Esophagus muscularis mucosa (tissue), 4 donors: ENCODE results near the gene TCAP. TPM values are rescaled to one million over a fixed set of nuclear protein-coding genes. Genes with fewer than 3 reads are reported as not detected.

Experiments used
- DNase-seq: peaks from one replicate; pipeline ENCODE4 v3.0.0-alpha.2; 2017; ENCODE audit errors: extremely low spot score
- H3K27ac ChIP-seq, 4 donors: fragments of 200-600 bp; sonication (generic); replicated peaks in 1 of 4; 1 replicate in 3 of 4; 2 replicates in 1 of 4; pipeline ENCODE4 v1.5.1; 2016 to 2019; ENCODE audit warnings: mild to moderate bottlenecking in 1 of 4
- H3K27me3 ChIP-seq, 4 donors: fragments of 200-600 bp; sonication (generic); one replicate each; pipeline versions ENCODE4 v1.5.1 to v1.6.0; 2016 to 2019
- H3K36me3 ChIP-seq, 4 donors: fragments of 200-600 bp; sonication (generic); one replicate each; pipeline ENCODE4 v1.5.1; 2016 to 2019
- H3K4me1 ChIP-seq, 4 donors: fragments of 200-600 bp; sonication (generic); one replicate each; pipeline ENCODE4 v1.5.1; 2016 to 2019
- H3K4me3 ChIP-seq, 4 donors: fragments of 200-600 bp; sonication (generic); 1 replicate in 2 of 4; 2 replicates in 2 of 4; pipeline ENCODE4 v1.5.1; 2016 to 2019; ENCODE audit warnings: mild to moderate bottlenecking in 4 of 4, moderate library complexity in 1 of 4
- H3K9me3 ChIP-seq, 4 donors: fragments of 200-600 bp; sonication (generic); 1 replicate in 3 of 4; 2 replicates in 1 of 4; pipeline ENCODE4 v1.5.1; 2016 to 2019
- EP300 ChIP-seq: sonication (generic); formaldehyde crosslinking; IDR thresholded peaks from one replicate; pipeline ENCODE4 v1.6.1; 2017; ENCODE audit warnings: antibody characterized with exemption
- POLR2A ChIP-seq: fragments of 450-650 bp; IDR thresholded peaks from one replicate; pipeline ENCODE4 v1.6.1; 2017; ENCODE audit warnings: antibody characterized with exemption, moderate library complexity, mild to moderate bottlenecking, low read depth
- POLR2AphosphoS5 ChIP-seq, 2 donors: sonication (generic); formaldehyde crosslinking; IDR thresholded peaks; one replicate each; pipeline ENCODE4 v1.6.1; 2017; ENCODE audit warnings: antibody characterized with exemption in 2 of 2
- WGBS: methylation state at CpG from one replicate; pipeline ENCODE4 v1.1.5; 2018; 5-methylcytosine and 5-hydroxymethylcytosine counted together
- intact Hi-C: fragments of 100-400 bp; cut with DNase I; formaldehyde crosslinking; loops from one replicate; pipeline ENCODE4 v1.15.1; 2023
- total RNA-seq, 4 donors: library from RNA; depleted of rRNA; stranded (reverse); fragments of >200 nt; gene quantifications; one replicate each; pipeline versions ENCODE4 v1.1.0 to v1.2.1, GENCODE V29; 2016
- TF ChIP-seq, protein P1 (sequence below), 3 experiments: fragments of 200-600 bp in 2 of 3; fragments of 450-650 bp in 1 of 3; sonication (generic) in 2 of 3; IDR thresholded peaks; one replicate each; pipeline ENCODE4 v1.5.1; 2017 to 2019; ENCODE audit warnings: antibody characterized with exemption in 3 of 3, mild to moderate bottlenecking in 2 of 3, moderate library complexity in 1 of 3

The TCAP gene
- total RNA-seq, 4 donors from 2014 or later = 0.99 to 2.1 (median 1.3) TPM

DNA sequence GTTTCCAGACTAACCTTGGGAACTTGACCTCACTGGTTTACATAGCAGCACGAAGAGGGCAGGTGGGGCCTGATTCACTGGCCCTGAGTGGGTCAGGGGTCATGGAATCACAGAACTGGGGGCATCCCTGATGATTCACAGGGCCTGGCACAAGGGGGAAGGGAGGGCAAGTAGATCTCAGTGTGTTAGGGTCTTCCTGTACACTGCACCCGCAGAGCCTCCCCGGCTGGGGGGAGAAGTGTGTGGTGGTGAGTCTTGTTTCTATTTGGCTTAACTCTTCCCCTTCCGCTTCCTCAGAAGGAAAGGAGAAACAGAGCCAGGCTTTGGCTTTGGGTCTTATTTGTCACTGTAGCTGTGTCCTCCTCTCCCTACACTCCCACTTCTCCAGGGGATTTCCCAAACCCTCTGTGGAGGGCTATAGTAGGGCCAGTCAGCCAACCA lies 24.5 kb upstream of the TCAP start:
- Histone ChIP-seq H3K9me3 (no peaks in the 10 kb centered on the region), H3K4me1 (peaks cover 51 to 86% (median 71%) of the 10 kb centered on the region in 4 donors), H3K27ac (no peak overlapping the region), H3K36me3 (no peaks in the 10 kb centered on the region), H3K4me3 (no peak overlapping the region), H3K27me3 (no peaks in the 10 kb centered on the region)
- TF ChIP-seq, protein P1, sequence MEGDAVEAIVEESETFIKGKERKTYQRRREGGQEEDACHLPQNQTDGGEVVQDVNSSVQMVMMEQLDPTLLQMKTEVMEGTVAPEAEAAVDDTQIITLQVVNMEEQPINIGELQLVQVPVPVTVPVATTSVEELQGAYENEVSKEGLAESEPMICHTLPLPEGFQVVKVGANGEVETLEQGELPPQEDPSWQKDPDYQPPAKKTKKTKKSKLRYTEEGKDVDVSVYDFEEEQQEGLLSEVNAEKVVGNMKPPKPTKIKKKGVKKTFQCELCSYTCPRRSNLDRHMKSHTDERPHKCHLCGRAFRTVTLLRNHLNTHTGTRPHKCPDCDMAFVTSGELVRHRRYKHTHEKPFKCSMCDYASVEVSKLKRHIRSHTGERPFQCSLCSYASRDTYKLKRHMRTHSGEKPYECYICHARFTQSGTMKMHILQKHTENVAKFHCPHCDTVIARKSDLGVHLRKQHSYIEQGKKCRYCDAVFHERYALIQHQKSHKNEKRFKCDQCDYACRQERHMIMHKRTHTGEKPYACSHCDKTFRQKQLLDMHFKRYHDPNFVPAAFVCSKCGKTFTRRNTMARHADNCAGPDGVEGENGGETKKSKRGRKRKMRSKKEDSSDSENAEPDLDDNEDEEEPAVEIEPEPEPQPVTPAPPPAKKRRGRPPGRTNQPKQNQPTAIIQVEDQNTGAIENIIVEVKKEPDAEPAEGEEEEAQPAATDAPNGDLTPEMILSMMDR (IDR thresholded peaks at IDR 0.05) = no peak
- TF ChIP-seq POLR2AphosphoS5 (IDR thresholded peaks at IDR 0.05) = no peak
- no peak for TF ChIP-seq POLR2A
- no peak for TF ChIP-seq EP300
- intact Hi-C loops = no loop called here
- DNase-seq = no peak
- whole genome bisulfite sequencing = 37% methylated on average over 3 of the region's 4 CpGs

DNA sequence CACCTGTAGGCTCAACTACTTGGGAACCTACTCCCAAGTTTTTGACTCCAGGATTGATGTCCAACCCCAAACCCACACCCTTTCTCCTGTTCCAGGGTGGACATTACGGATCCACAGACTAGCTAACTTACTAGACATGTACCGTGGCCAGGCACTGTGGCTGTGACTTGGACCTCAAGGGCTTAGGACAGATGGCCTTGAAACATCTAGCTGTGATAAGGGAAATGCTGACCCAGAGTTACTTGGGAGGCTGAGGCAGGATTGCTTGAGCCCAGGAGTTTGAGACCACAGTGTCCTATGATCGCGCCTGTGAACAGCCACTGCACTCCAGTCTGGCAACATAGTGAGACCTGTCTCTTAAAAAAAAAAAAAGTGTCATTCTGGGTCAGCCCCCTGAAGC lies 24.1 kb upstream of the TCAP start:
- H3K4me1 ChIP-seq = peaks cover 49 to 81% (median 69%) of the 10 kb centered on the region in 4 donors
- WGBS = 96% methylated on average over 4 of the region's 4 CpGs
- no peaks in the 10 kb centered on the region for H3K27me3 ChIP-seq
- no peaks in the 10 kb centered on the region for H3K9me3 ChIP-seq
- intact Hi-C loops = no loop called here
- no peaks in the 10 kb centered on the region for H3K36me3 ChIP-seq
- no peak overlapping the region for H3K27ac ChIP-seq
- TF ChIP-seq, protein P1 (IDR thresholded peaks at IDR 0.05) = no peak
- TF ChIP-seq POLR2AphosphoS5 (IDR thresholded peaks at IDR 0.05) (no peak), EP300 (no peak)
- H3K4me3 ChIP-seq = no peak overlapping the region
- no peak for DNase-seq

DNA sequence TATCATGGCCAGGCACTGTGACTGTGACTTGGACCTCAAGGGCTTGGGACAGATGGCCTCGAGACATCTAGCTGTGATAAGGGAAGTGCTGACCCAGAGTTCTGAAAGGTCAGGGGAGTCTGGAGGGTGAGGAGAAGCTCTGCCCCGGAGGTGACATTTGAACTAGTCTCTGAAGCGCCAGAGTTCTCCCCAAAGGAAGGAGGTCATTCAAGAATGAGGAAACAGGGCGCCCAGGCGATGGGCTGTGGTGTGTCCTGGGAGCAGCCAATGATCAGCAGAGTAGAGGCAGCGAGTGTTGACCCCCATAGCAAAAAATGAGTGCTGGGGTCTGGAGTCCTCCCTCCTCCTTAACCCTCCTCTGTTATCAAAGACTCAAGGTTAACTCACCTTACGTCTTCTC lies 23.3 kb upstream of the TCAP start:
- Histone ChIP-seq H3K27ac (no peak overlapping the region), H3K4me1 (peaks cover 42 to 74% (median 64%) of the 10 kb centered on the region in 4 donors), H3K36me3 (no peaks in the 10 kb centered on the region), H3K27me3 (no peaks in the 10 kb centered on the region), H3K4me3 (no peak overlapping the region), H3K9me3 (no peaks in the 10 kb centered on the region)
- WGBS = 68% methylated on average over 6 of the region's 7 CpGs
- TF ChIP-seq, protein P1 (IDR thresholded peaks at IDR 0.05) = no peak
- TF ChIP-seq POLR2AphosphoS5 (IDR thresholded peaks at IDR 0.05) = no peak
- TF ChIP-seq EP300 = no peak
- no peak for TF ChIP-seq POLR2A
- no peak for DNase-seq
- intact Hi-C loops = no loop called here

DNA sequence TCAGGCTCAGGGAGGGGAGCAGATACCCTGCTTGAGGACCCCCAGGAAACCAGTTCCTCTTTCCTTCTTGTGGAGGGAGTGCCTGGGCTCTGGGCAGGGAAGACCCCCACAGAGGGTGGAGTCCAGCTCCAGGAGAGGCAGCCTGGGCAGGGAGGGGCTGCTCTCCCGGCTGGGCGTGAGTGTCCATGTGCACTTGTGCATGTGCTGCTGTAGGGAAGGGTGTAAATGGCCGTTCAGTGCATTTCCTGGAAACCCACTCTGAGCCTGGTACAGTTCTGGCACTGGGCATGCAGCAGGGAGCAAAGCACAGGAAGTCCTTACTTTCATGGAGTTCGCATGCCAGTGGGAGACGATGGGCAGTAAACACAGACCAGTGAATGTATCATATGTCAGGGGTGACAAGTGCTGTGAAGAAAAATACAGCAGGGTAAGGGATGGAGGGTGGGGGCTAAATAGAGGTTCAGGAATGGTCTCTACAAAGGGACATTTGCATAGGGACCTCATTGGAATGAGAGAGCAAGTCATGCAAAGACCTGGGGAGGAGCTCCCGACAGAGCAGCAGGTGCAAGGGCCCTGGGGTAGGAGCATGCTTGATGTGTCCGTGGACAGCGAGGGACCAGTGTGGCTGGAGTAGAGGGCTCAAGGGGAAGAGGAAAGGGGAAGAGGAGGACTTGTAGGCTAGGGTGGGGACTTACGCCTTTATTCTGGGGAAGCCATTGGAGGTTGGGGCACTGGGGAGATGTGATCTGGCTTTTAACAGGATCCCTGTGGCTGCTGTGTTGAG lies 22.7 kb upstream of the TCAP start:
- H3K27me3 ChIP-seq = no peaks in the 10 kb centered on the region
- no peaks in the 10 kb centered on the region for H3K36me3 ChIP-seq
- H3K9me3 ChIP-seq = no peaks in the 10 kb centered on the region
- no peak for DNase-seq
- H3K4me1 ChIP-seq = peaks cover 44 to 78% (median 65%) of the 10 kb centered on the region in 4 donors
- H3K4me3 ChIP-seq = no peak overlapping the region
- intact Hi-C loops = no loop called here
- no peak for TF ChIP-seq POLR2A
- no peak for TF ChIP-seq EP300
- no peak for TF ChIP-seq POLR2AphosphoS5 (IDR thresholded peaks at IDR 0.05)
- WGBS = 87% methylated on average over 6 of the region's 9 CpGs
- H3K27ac ChIP-seq = no peak overlapping the region

DNA sequence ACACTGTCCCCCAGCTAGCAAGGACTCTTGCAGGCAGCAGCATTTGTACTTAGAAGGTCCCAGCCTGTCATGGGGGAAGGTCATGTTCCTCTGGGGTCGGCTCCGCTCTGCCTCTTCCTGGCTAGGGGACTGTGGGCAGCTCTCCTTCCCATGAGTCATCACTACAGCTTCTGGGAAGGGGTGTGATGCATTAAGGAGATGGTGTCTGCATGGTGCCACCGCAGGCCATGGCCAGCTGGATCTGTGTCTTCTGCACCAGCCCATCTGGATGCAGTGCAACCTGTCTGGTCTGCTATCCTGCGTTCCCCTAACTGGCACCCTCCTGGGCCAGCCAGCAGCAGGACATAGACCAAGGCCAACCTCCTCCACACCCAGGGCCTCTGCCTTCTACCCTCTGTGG lies 21.9 kb upstream of the TCAP start:
- intact Hi-C loops = no loop called here
- 86% methylated on average over 4 of the region's 4 CpGs for WGBS
- peaks cover 36 to 71% (median 57%) of the 10 kb centered on the region in 4 donors for H3K4me1 ChIP-seq
- no peaks in the 10 kb centered on the region for H3K36me3 ChIP-seq
- H3K9me3 ChIP-seq = no peaks in the 10 kb centered on the region
- TF ChIP-seq, protein P1 (IDR thresholded peaks at IDR 0.05) = no peak
- TF ChIP-seq EP300 (no peak), POLR2AphosphoS5 (IDR thresholded peaks at IDR 0.05) (no peak), POLR2A (no peak)
- no peak overlapping the region for H3K27ac ChIP-seq
- no peak overlapping the region for H3K4me3 ChIP-seq
- no peaks in the 10 kb centered on the region for H3K27me3 ChIP-seq
- DNase-seq = no peak
